K562 treated with DMSO at 1 percent for 24 hours (cell line): ENCODE data around the gene IL4R. TPM values are rescaled to one million over a fixed set of nuclear protein-coding genes. Genes with fewer than 3 reads are reported as not detected.

Source experiments
- total RNA-seq: library from RNA; unstranded; fragments of 300-600 nt; gene quantifications from 2 replicates; pipeline ENCODE4 v1.2.3, GENCODE V29; 2022; ENCODE audit warnings: low read depth; ENCODE audit not compliant: insufficient read depth

The IL4R gene
- total RNA-seq: 5.3 and 6.9 TPM in 2 replicates

DNA sequence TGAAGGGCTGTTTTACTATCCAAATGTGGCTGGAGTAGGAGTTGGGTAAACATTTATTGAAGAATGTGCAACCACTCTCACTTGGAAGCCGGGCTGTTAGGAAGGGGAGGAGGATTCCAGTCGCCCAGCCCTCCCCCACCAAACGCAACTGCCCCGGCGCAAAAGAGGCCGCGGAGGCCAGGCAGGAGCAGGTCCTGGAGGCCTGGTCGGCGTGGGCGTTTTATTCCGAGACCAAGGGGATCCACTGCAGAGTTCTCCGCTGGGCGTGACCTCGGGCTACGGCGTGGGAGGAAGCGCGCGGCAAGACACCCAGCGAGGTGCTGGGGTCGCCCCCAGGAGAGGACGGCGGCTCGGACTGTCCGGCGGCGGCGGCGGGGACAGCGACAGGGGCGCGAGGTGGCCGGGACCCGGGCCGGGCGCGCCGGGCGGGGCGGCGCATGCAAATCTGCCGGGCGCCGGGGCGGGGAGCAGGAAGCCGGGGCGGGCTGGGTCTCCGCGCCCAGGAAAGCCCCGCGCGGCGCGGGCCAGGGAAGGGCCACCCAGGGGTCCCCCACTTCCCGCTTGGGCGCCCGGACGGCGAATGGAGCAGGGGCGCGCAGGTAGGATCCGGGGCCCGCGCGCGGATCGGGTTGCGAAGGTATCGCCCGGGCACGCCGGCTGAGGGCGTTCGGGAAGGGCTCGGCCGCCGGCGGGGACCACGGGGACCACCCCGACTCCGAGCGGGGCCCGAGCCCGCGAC lies at the start of gene IL4R:
Gene IL4R (plus strand): TSS at position 553 of the 739 bp plus-strand sequence. CDS start 26,230 bp downstream, outside the sequence.

DNA sequence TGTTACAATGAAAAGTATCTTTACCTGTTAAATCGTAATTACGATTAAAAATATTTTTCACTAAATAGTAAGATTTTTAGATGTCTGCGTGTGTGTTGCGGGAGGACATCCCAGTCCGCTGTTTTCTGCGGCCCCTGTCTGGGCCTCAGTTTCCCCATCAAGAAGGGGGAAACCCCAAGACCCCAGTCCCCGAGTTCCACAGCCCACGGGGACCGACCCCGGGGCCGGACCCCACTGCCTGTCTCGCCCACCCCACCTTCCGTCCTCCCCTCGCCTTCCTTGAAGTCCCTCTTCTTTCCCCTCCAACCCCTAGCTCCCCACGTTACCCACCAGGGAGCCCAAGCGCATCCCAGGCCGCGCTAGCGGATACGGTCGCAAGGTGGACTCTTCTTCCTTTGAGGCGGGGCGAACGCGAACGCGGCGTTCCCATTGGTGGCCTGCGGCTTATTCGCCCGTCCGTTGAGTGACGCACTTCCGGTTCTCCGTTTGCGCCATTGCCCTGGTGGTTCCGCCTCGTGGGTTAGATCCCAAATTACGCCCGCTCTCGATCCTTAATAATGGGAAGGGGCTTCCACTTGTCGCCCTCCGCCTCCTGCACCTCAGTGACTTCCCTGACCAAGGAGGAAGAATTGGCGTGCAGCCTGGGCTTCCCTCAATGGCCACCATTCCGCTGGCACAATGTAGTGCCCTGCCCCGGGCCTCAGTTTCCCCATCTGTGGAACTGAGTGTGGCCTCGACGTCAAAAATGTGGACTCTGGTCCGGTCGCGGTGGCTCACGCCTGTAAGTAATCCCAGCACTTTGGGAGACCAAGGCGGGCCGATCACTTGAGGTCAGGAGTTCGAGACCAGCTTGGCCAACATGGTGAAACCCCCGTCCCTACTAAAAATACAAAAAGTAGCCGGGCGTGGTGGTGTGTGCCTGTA lies 45.1 kb upstream of the IL4R start, which contains the start of gene NSMCE1:
Gene NSMCE1 (minus strand): TSS at position 397 of the 924 bp plus-strand sequence. CDS start 11,202 bp downstream, outside the sequence.

DNA sequence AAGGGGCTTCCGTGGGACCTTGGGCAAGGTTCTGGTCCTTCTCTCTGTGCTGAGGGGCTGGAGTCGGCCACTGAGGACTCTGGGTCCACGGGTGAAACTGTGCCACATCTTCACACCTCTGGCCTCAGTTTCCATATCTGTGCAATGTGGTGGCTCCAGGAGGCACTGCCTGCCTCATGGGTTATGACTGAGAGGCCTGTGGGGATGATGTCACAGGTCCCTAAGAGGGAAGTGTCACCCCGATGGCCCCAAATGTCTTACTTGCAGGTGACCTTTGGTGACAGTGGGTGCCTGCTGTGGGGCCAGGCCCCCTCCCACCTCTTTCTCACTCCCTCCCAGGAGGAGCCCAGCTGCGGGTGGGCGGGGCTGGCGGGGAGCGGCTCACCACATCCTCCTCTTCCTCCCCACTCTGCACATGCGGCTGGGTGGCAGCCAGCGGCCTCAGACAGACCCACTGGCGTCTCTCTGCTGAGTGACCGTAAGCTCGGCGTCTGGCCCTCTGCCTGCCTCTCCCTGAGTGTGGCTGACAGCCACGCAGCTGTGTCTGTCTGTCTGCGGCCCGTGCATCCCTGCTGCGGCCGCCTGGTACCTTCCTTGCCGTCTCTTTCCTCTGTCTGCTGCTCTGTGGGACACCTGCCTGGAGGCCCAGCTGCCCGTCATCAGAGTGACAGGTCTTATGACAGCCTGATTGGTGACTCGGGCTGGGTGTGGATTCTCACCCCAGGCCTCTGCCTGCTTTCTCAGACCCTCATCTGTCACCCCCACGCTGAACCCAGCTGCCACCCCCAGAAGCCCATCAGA lies 88.2 kb downstream of the IL4R start, which contains the start of gene IL21R:
Gene IL21R (plus strand): TSS at position 407 of the 801 bp plus-strand sequence. CDS start 27,898 bp downstream, outside the sequence.

Other genes with a start within 250 kb of the IL4R start
- not detected in 2 replicates for gene C16orf82, start 247.0 kb upstream of the IL4R start, total RNA-seq
- gene KDM8, start 110.4 kb upstream of the IL4R start, total RNA-seq: 3.0 and 4.1 TPM in 2 replicates
- 42.7 and 51.5 TPM in 2 replicates for gene NSMCE1, start 45.2 kb upstream of the IL4R start, total RNA-seq
- 5.1 and 5.3 TPM in 2 replicates for gene IL21R, start 88.2 kb downstream of the IL4R start, total RNA-seq
- gene GTF3C1, start 235.9 kb downstream of the IL4R start, total RNA-seq: 90.2 and 91.4 TPM in 2 replicates
- 12.7 and 12.8 TPM in 2 replicates for gene KATNIP, start 236.2 kb downstream of the IL4R start, total RNA-seq